Lower lobe of right lung (tissue), 2 donors: Measurements from ENCODE around the gene BLOC1S4. TPM values are rescaled to one million over a fixed set of nuclear protein-coding genes. Genes with fewer than 3 reads are reported as not detected.
"Not testable (repeated sequence)": the region's sequence is repeated elsewhere in the genome, so short reads cannot be mapped to it uniquely, and the experiment has no call there.

Experiments used
- ATAC-seq, 2 donors: fragments of 200-7000 bp; cut with Tn5 transposase; one replicate each; pipeline ENCODE4 v1.9.1; 2020 to 2022; ENCODE audit warnings: mild to moderate bottlenecking in 2 of 2, moderate library complexity in 2 of 2
- DNase-seq: peaks from one replicate; pipeline ENCODE4 v3.0.0-alpha.2; 2020
- H3K27ac ChIP-seq: fragments of 200-600 bp; one replicate; pipeline ENCODE4 v1.8.0; 2022
- H3K27me3 ChIP-seq: fragments of 200-600 bp; one replicate; pipeline ENCODE4 v1.8.0; 2022; ENCODE audit warnings: low read depth
- H3K36me3 ChIP-seq: fragments of 200-600 bp; one replicate; pipeline ENCODE4 v1.8.0; 2022; ENCODE audit warnings: mild to moderate bottlenecking
- H3K4me1 ChIP-seq: fragments of 200-600 bp; one replicate; pipeline ENCODE4 v1.8.0; 2022
- H3K4me3 ChIP-seq: fragments of 200-600 bp; one replicate; pipeline ENCODE4 v1.8.0; 2022; ENCODE audit warnings: mild to moderate bottlenecking
- H3K9me3 ChIP-seq: fragments of 200-600 bp; one replicate; pipeline ENCODE4 v1.8.0; 2022
- intact Hi-C: fragments of 100-400 bp; cut with DNase I; formaldehyde crosslinking; loops from one replicate; pipeline ENCODE4 v1.11.0; 2022
- total RNA-seq: library from RNA; stranded (reverse); fragmentation: NEBNext Ultra II Directional; extraction: Animal tissue kit (Norgen Biotek cat#: 25700); gene quantifications from one replicate; pipeline ENCODE4 v1.2.1, GENCODE V29; 2021
- TF ChIP-seq, protein P1 (sequence below): fragments of 200-600 bp; IDR thresholded peaks from one replicate; pipeline ENCODE4 v1.8.0; 2022; ENCODE audit warnings: antibody characterized with exemption, mild to moderate bottlenecking
- donor health status: DM: no; HTN: yes; CAD: no; lungs with severe emphysema.

Gene BLOC1S4
- total RNA-seq, 1 donor from 2014 or later: 9.0 TPM

DNA sequence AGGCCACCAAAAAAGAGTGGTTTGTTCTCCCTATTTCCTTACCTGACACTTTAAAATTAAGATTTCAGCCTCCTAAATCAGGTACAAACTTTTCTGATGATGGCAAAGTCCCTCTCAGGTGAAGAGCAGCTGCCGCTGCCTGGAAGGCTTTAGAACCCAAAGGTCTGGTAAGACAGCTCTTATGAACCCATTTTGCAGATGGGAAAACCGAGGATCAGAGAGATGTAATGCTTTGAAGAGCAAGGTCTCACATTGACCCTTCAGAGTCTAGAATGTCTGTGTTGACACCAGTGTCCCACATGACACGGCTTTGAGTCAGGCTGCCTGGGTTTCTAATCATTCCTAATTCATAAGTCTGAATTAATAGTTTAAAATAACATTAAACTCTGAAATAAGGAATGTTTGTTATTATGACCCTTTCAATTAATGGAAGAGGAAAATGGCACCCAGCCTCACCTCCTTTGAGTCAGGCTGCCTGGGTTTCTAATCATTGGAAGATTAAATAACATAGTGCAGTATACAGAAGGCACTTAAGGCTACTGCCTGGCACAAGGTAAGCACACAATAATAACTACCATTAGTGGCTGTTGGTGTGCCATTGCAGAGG lies 38.6 kb downstream of the BLOC1S4 start:
- H3K36me3 ChIP-seq: no peaks in the 10 kb centered on the region
- ATAC-seq (no peak), DNase-seq (no peak)
- H3K9me3 ChIP-seq: no peaks in the 10 kb centered on the region
- TF ChIP-seq, protein P1, sequence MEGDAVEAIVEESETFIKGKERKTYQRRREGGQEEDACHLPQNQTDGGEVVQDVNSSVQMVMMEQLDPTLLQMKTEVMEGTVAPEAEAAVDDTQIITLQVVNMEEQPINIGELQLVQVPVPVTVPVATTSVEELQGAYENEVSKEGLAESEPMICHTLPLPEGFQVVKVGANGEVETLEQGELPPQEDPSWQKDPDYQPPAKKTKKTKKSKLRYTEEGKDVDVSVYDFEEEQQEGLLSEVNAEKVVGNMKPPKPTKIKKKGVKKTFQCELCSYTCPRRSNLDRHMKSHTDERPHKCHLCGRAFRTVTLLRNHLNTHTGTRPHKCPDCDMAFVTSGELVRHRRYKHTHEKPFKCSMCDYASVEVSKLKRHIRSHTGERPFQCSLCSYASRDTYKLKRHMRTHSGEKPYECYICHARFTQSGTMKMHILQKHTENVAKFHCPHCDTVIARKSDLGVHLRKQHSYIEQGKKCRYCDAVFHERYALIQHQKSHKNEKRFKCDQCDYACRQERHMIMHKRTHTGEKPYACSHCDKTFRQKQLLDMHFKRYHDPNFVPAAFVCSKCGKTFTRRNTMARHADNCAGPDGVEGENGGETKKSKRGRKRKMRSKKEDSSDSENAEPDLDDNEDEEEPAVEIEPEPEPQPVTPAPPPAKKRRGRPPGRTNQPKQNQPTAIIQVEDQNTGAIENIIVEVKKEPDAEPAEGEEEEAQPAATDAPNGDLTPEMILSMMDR: no peak
- peaks cover 21% of the 10 kb centered on the region for H3K4me1 ChIP-seq
- H3K27ac ChIP-seq: no peak overlapping the region
- intact Hi-C loops: no loop called here
- H3K4me3 ChIP-seq: no peak overlapping the region
- no peaks in the 10 kb centered on the region for H3K27me3 ChIP-seq

DNA sequence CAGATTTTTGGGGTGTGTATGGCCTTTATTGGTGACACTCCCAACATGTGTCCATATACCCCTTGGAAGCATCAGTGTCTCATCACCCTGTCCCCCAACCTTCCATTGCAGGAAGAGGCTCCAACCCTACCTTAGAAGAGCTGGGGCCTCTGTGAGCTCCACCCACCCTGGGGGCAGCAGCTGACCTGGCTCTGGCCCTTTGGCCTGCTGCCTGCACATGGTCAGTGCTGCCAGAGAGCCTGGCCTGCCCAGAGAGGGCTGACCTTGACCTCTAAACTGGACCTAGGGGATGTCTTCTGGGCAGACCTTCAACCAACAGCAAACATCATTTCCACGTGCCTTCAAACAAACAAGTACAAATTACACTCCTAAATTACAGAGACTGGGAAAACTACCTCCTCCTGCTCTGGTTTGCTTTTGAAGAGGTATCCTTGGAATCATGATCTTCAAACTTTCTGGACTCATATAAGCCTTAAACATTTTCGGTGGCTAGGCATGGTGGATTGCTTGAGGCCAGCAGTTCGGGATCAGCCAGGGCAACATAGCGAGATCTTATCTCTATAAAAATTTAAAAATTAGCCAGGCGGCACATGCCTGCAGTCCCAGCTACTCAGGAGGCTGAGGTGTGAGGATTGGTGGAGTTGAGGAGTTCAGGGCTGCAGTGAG lies 39.2 kb downstream of the BLOC1S4 start:
- no peak overlapping the region for H3K27ac ChIP-seq
- TF ChIP-seq, protein P1: no peak
- no peak for ATAC-seq
- no peak overlapping the region for H3K4me3 ChIP-seq
- no peaks in the 10 kb centered on the region for H3K36me3 ChIP-seq
- peak; percentile 18 for DNase-seq
- H3K9me3 ChIP-seq: no peaks in the 10 kb centered on the region
- H3K27me3 ChIP-seq: no peaks in the 10 kb centered on the region
- H3K4me1 ChIP-seq: peaks cover 15% of the 10 kb centered on the region
- intact Hi-C loops: no loop called here

DNA sequence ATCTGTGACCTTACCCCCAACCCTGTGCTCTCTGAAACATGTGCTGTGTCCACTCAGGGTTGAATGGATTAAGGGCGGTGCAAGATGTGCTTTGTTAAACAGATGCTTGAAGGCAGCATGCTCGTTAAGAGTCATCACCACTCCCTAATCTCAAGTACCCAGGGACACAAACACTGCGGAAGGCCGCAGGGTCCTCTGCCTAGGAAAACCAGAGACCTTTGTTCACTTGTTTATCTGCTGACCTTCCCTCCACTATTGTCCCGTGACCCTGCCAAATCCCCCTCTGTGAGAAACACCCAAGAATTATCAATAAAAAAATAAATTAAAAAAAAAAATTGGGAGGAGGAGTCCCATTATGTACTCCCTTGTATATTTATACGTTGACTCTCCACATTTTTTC lies 40.4 kb downstream of the BLOC1S4 start:
- intact Hi-C loops: not testable (repeated sequence)

DNA sequence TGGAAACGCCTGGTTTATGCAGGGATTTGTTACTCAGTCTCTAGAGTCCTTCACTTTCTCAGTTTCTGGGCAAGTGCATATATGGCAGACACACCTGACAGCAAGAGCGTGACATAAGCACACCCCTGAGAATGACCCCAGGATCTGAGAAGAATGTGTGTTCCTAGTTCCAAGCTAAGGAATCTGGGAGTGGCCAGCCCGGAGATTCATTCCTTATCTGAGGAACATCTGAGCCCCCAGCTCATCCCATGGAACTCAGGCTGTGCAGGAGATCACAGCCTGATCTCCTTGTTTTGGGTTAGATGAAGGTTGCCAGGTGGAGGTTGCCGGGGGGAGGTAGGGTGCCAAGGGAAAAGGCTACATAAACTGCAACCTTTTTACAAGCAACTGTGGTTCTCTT lies 42.8 kb downstream of the BLOC1S4 start:
- no peak for ATAC-seq
- Histone ChIP-seq H3K27ac (no peak overlapping the region), H3K4me3 (no peak overlapping the region), H3K36me3 (no peaks in the 10 kb centered on the region), H3K9me3 (no peaks in the 10 kb centered on the region), H3K4me1 (no peaks in the 10 kb centered on the region), H3K27me3 (no peaks in the 10 kb centered on the region)
- intact Hi-C loops: no loop called here
- TF ChIP-seq, protein P1: no peak
- DNase-seq: peak; percentile 1

More for the DNA sequence above, 40.4 kb downstream of the BLOC1S4 start:
- H3K27me3 ChIP-seq, DNase-seq, H3K27ac ChIP-seq, H3K9me3 ChIP-seq, H3K4me1 ChIP-seq, H3K4me3 ChIP-seq, H3K36me3 ChIP-seq, ATAC-seq: not testable (repeated sequence)

DNA sequence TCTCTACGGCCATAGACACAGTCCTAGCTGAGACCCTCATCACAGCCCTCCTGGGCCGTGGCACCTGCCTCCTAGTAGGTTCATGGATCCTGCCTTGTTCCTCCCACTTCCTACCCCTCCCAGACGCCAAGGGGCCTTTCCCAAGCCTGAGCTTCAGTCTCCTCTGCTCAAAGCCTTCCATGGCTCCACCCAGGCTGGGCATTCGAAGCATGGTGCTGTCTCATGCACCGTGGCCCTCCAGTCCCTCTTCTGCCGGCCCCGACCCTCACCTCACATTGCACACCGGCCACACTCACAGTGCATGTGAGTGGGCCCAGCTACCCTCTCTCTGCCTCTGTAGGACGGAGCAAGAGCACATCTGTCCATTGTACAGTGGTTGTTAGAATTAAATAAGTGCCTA lies 44.9 kb downstream of the BLOC1S4 start:
- DNase-seq: peak; percentile 18
- Histone ChIP-seq H3K4me1 (no peaks in the 10 kb centered on the region), H3K27me3 (no peaks in the 10 kb centered on the region), H3K9me3 (no peaks in the 10 kb centered on the region), H3K36me3 (no peaks in the 10 kb centered on the region), H3K27ac (no peak overlapping the region), H3K4me3 (no peak overlapping the region)
- peak in 1 of 2 donors; percentile 23 for ATAC-seq
- TF ChIP-seq, protein P1: no peak
- intact Hi-C loops: no loop called here
